SW480 (cell line): ENCODE measurements around the gene RPS29.
"Not testable (repeated sequence)": the region's sequence is repeated elsewhere in the genome, so short reads cannot be mapped to it uniquely, and the experiment has no call there.

Experiments used
- DNase-seq: peaks from one replicate; pipeline ENCODE4 v3.0.0-alpha.2; 2016; ENCODE audit warnings: low spot score

The RPS29 gene

GRCh38 chr14:49598189-49598484, 12.0 kb upstream of the RPS29 start:
- DNase-seq, result no peak

- DNase-seq, result no peak
These were observed 8.3 kb upstream of the RPS29 start for GRCh38 chr14:49594347-49595091.

- DNase-seq, result no peak
These were observed 6.8 kb upstream of the RPS29 start for GRCh38 chr14:49593016-49593415.

- no peak for DNase-seq
These were observed 3.2 kb upstream of the RPS29 start for GRCh38 chr14:49589387-49589786.

GRCh38 chr14:49586673-49587460, 687 bp upstream of the RPS29 start:
- peak; percentile 75 for DNase-seq

- DNase-seq, result not testable (repeated sequence)
These were observed 1.1 kb downstream of the RPS29 start for GRCh38 chr14:49584981-49585640.

- no peak for DNase-seq
These were observed 2.1 kb downstream of the RPS29 start for GRCh38 chr14:49584058-49584457.

- no peak for DNase-seq
These were observed 2.6 kb downstream of the RPS29 start for GRCh38 chr14:49583629-49584028.

GRCh38 chr14:49582113-49582977, 3.8 kb downstream of the RPS29 start:
- no peak for DNase-seq

GRCh38 chr14:49581209-49582112, 4.7 kb downstream of the RPS29 start:
- DNase-seq, result no peak

GRCh38 chr14:49579841-49580240, 6.3 kb downstream of the RPS29 start:
- DNase-seq, result no peak

GRCh38 chr14:49578141-49578540, 8.0 kb downstream of the RPS29 start:
- DNase-seq, result no peak

GRCh38 chr14:49574038-49574437, 12.1 kb downstream of the RPS29 start:
- DNase-seq, result no peak

GRCh38 chr14:49569281-49569680, 16.9 kb downstream of the RPS29 start:
- no peak for DNase-seq

- DNase-seq, result no peak
These were observed 19.5 kb downstream of the RPS29 start for GRCh38 chr14:49566714-49567113.

GRCh38 chr14:49559979-49560768, 26.0 kb downstream of the RPS29 start:
- no peak for DNase-seq

GRCh38 chr14:49553892-49554291, 32.3 kb downstream of the RPS29 start:
- no peak for DNase-seq

GRCh38 chr14:49553106-49553505, 33.1 kb downstream of the RPS29 start:
- no peak for DNase-seq

GRCh38 chr14:49551569-49551968, 34.6 kb downstream of the RPS29 start:
- DNase-seq, result no peak
